Measurements from ENCODE around the gene IGFBP4. TPM values are rescaled to one million over a fixed set of nuclear protein-coding genes. Genes with fewer than 3 reads are reported as not detected.

The IGFBP4 gene
- total and polyA plus RNA-seq, 10 of the 15 experiments (the other 5 are each of a cell fraction or from before 2014, with no cell fraction given) = 2.4 to 22.3 (median 6.6) TPM

GRCh38 chr17:40417609-40418427 is 25.4 kb upstream of the IGFBP4 start, which contains the start of gene TOP2A (continued):
- TF ChIP-seq, protein P1, sequence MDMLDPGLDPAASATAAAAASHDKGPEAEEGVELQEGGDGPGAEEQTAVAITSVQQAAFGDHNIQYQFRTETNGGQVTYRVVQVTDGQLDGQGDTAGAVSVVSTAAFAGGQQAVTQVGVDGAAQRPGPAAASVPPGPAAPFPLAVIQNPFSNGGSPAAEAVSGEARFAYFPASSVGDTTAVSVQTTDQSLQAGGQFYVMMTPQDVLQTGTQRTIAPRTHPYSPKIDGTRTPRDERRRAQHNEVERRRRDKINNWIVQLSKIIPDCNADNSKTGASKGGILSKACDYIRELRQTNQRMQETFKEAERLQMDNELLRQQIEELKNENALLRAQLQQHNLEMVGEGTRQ (IDR thresholded peaks at IDR 0.05; ENCODE audit: borderline replicate concordance, low read depth, low read length) = no peak
- TF ChIP-seq RELA (IDR thresholded peaks at IDR 0.05; ENCODE audit: borderline replicate concordance, partially characterized antibody) (no peak), HDAC2 (IDR thresholded peaks at IDR 0.05) (no peak), CBX3 (IDR thresholded peaks at IDR 0.05; ENCODE audit: borderline replicate concordance, low read depth) (no peak), TCF7 (IDR thresholded peaks at IDR 0.05; ENCODE audit: borderline replicate concordance) (no peak), NBN (IDR thresholded peaks at IDR 0.05) (0 out of 2 replicates have a peak, but pooled peaks have one; percentile 28), EZH2 (IDR thresholded peaks at IDR 0.05; ENCODE audit: borderline replicate concordance, control insufficient read depth, low read depth, low read length) (no peak), EGR1 (IDR thresholded peaks at IDR 0.05; ENCODE audit: borderline replicate concordance in 1 of 2, low read depth in 2 of 2, low read length in 2 of 2) (no peak), CHD2 (IDR thresholded peaks at IDR 0.05; ENCODE audit: borderline replicate concordance, low read depth, low read length) (peak; percentile 97), SREBF1 (IDR thresholded peaks at IDR 0.05; ENCODE audit: low read length) (no peak), RFX5 (IDR thresholded peaks at IDR 0.05; ENCODE audit: low read depth, low read length) (peak; percentile 76), POU2F2 (IDR thresholded peaks at IDR 0.05; ENCODE audit: borderline replicate concordance, low read depth, low read length) (peak; percentile 52; the same call in 1 of the 3 replicates), JUND (IDR thresholded peaks at IDR 0.05; ENCODE audit: low read depth, low read length) (no peak), SMC3 (IDR thresholded peaks at IDR 0.05; ENCODE audit: borderline replicate concordance, low read length) (no peak), ZNF217 (IDR thresholded peaks at IDR 0.05) (no peak), RUNX3 (IDR thresholded peaks at IDR 0.05; ENCODE audit: low read length) (peak; percentile 64), BRCA1 (IDR thresholded peaks at IDR 0.05; ENCODE audit: low read depth, low read length) (0 out of 2 replicates have a peak, but pooled peaks have one; percentile 16), E4F1 (IDR thresholded peaks at IDR 0.05; ENCODE audit: borderline replicate concordance, partially characterized antibody) (peak; percentile 44), CREB1 (IDR thresholded peaks at IDR 0.05; ENCODE audit: low read depth) (peak; percentile 84), NRF1 (conservative IDR thresholded peaks at IDR 0.05; ENCODE audit: low read depth, low read length) (peak; percentile 1; the same call in 1 of the 2 replicates), HSF1 (IDR thresholded peaks at IDR 0.05; ENCODE audit: low read depth, low read length) (no peak)
- TF ChIP-seq, protein P2, sequence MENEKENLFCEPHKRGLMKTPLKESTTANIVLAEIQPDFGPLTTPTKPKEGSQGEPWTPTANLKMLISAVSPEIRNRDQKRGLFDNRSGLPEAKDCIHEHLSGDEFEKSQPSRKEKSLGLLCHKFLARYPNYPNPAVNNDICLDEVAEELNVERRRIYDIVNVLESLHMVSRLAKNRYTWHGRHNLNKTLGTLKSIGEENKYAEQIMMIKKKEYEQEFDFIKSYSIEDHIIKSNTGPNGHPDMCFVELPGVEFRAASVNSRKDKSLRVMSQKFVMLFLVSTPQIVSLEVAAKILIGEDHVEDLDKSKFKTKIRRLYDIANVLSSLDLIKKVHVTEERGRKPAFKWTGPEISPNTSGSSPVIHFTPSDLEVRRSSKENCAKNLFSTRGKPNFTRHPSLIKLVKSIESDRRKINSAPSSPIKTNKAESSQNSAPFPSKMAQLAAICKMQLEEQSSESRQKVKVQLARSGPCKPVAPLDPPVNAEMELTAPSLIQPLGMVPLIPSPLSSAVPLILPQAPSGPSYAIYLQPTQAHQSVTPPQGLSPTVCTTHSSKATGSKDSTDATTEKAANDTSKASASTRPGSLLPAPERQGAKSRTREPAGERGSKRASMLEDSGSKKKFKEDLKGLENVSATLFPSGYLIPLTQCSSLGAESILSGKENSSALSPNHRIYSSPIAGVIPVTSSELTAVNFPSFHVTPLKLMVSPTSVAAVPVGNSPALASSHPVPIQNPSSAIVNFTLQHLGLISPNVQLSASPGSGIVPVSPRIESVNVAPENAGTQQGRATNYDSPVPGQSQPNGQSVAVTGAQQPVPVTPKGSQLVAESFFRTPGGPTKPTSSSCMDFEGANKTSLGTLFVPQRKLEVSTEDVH (IDR thresholded peaks at IDR 0.05; ENCODE audit: low read depth, partially characterized antibody) = no peak
